Measurements from ENCODE around the gene CFAP45. TPM values are rescaled to one million over a fixed set of nuclear protein-coding genes. Genes with fewer than 3 reads are reported as not detected.

CFAP45 gene
- total and polyA plus RNA-seq, 9 of the 15 experiments (the other 6 are each of a cell fraction or from before 2014, with no cell fraction given), result 0.65 to 2.4 (median 1.5) TPM

- TF ChIP-seq CREB3L1 (IDR thresholded peaks at IDR 0.05; ENCODE audit: borderline replicate concordance, low read depth) (no peak), ZNF717 (CRISPR knock-in tag; IDR thresholded peaks at IDR 0.05) (0 out of 2 replicates have a peak, but pooled peaks have one; percentile 25), TSHZ1 (CRISPR knock-in tag; IDR thresholded peaks at IDR 0.05) (no peak), SMARCA4 (IDR thresholded peaks at IDR 0.05) (0 out of 2 replicates have a peak, but pooled peaks have one; percentile 5), MECOM (CRISPR knock-in tag; IDR thresholded peaks at IDR 0.05) (no peak), DACH1 (IDR thresholded peaks at IDR 0.05; ENCODE audit: partially characterized antibody) (peak; percentile 36), MLX (CRISPR knock-in tag; conservative IDR thresholded peaks at IDR 0.05) (0 out of 4 replicates have a peak, but pooled peaks of 1 of the 2 experiments have one; percentile 67), CBX8 (IDR thresholded peaks at IDR 0.05; ENCODE audit: borderline replicate concordance, extremely low read depth, low read depth, low read length, poor library complexity, severe bottlenecking) (no peak), CHD1 (IDR thresholded peaks at IDR 0.05; ENCODE audit: low read length) (peak; percentile 88), RCOR1 (IDR thresholded peaks at IDR 0.05; ENCODE audit: borderline replicate concordance in 1 of 2, low read depth in 2 of 2, low read length in 2 of 2) (no peak; a peak in 1 of 4 replicates), RUNX1 (IDR thresholded peaks at IDR 0.05; ENCODE audit: low read depth) (no peak), SREBF2 (CRISPR knock-in tag; IDR thresholded peaks at IDR 0.05) (no peak), RNF2 (IDR thresholded peaks at IDR 0.05) (peak; percentile 56; the same call in 1 of the 2 replicates), ZNF668 (CRISPR knock-in tag; IDR thresholded peaks at IDR 0.05) (no peak), ZC3H4 (CRISPR knock-in tag; IDR thresholded peaks at IDR 0.05; ENCODE audit: borderline replicate concordance) (peak; percentile 95), ZBTB43 (CRISPR knock-in tag; IDR thresholded peaks at IDR 0.05) (no peak)
Observed at GRCh38 chr1:159924791-159925718, 25.1 kb upstream of the CFAP45 start, which contains the start of gene TAGLN2 (continued).

All from K562 (cell line).